ENCODE data around the gene YLPM1.

The YLPM1 gene

GRCh38 chr14:74763803-74764531 is 851 bp downstream of the YLPM1 start:
- DNase-seq (ENCODE audit: extremely low read depth, low read depth) = no peak
- TF ChIP-seq CTCF (IDR thresholded peaks at IDR 0.05; ENCODE audit: low read depth, low read length) = no peak

GRCh38 chr14:74765721-74766120 is 2.6 kb downstream of the YLPM1 start:
- no peak for TF ChIP-seq CTCF (IDR thresholded peaks at IDR 0.05; ENCODE audit: low read depth, low read length)
- no peak for DNase-seq (ENCODE audit: extremely low read depth, low read depth)

GRCh38 chr14:74771399-74771798 is 8.3 kb downstream of the YLPM1 start:
- no peak for TF ChIP-seq CTCF (IDR thresholded peaks at IDR 0.05; ENCODE audit: low read depth, low read length)
- DNase-seq (ENCODE audit: extremely low read depth, low read depth) = no peak

- no peak for TF ChIP-seq CTCF (IDR thresholded peaks at IDR 0.05; ENCODE audit: low read depth, low read length)
- no peak for DNase-seq (ENCODE audit: extremely low read depth, low read depth)
These were observed 21.5 kb downstream of the YLPM1 start for GRCh38 chr14:74784634-74785033.

- DNase-seq (ENCODE audit: extremely low read depth, low read depth) = no peak
- TF ChIP-seq CTCF (IDR thresholded peaks at IDR 0.05; ENCODE audit: low read depth, low read length) = no peak
These were observed 22.0 kb downstream of the YLPM1 start for GRCh38 chr14:74785056-74785613.

GRCh38 chr14:74786796-74787315 is 23.7 kb downstream of the YLPM1 start:
- no peak for TF ChIP-seq CTCF (IDR thresholded peaks at IDR 0.05; ENCODE audit: low read depth, low read length)

GRCh38 chr14:74792249-74793039 is 29.3 kb downstream of the YLPM1 start:
- TF ChIP-seq CTCF (IDR thresholded peaks at IDR 0.05; ENCODE audit: low read depth, low read length) = no peak
- DNase-seq (ENCODE audit: extremely low read depth, low read depth) = no peak

More at GRCh38 chr14:74786796-74787315, 23.7 kb downstream of the YLPM1 start:
- DNase-seq (ENCODE audit: extremely low read depth, low read depth) = no peak
